GM19239 (cell line): ENCODE data around the gene ATP6V1G1.
A peak's percentile ranks its signal among the peaks of the same experiment; 100 is the strongest.

ENCODE experiments used
- DNase-seq: peaks from one replicate; pipeline ENCODE4 v3.0.0; 2011; ENCODE audit warnings: low spot score; ENCODE audit not compliant: insufficient read length
- FAIRE-seq: peaks from 2 replicates; lab custom pipeline; 2011; peaks lifted over from hg19 to GRCh38; lab: Jason Lieb, UNC

ATP6V1G1 gene

GRCh38 chr9:114607671-114608524 is 20.3 kb downstream of the ATP6V1G1 start:
- FAIRE-seq (peak; percentile 37), DNase-seq (no peak)

- FAIRE-seq (no peak), DNase-seq (no peak)
These were observed 20.9 kb downstream of the ATP6V1G1 start for GRCh38 chr9:114608525-114608796.

DNA sequence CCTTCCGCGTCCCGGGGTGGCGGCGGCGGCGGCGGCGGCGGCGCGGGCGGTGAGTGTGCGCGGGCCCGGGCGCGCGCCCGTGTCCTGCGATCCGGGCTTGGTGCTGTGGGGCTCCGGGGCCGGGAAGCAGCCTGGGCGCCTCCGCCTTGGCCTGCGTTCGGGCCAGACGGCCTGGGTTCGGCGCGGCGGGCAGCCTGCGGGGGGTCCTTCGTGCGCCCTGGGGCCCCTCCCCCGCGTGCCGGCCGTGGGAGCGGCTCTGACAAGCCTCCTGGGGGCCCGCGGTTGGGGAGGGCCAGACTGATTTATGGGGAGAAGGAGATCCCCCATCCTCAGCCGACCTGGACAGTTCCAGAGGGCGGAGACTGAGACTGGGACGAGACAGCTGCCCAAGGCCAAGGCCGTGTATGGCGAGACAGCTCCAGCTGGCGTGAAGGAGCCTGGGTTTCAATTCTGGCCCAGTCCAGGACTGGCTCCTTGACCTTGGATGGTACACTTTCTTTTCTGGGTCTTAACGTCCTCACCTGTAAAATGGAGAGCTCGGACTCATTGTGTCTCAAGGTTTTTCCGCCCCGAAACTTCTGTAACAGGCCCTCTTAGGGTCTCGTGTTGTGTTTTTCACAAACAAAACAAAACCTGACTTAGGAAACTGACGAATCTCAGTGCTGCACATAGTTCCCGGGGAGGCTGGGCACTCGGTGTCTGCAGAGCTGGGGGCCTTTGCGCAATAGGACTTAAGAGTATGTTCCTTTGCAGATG is 24.1 kb downstream of the ATP6V1G1 start:
- FAIRE-seq (peak; percentile 75), DNase-seq (peak; percentile 29)

DNA sequence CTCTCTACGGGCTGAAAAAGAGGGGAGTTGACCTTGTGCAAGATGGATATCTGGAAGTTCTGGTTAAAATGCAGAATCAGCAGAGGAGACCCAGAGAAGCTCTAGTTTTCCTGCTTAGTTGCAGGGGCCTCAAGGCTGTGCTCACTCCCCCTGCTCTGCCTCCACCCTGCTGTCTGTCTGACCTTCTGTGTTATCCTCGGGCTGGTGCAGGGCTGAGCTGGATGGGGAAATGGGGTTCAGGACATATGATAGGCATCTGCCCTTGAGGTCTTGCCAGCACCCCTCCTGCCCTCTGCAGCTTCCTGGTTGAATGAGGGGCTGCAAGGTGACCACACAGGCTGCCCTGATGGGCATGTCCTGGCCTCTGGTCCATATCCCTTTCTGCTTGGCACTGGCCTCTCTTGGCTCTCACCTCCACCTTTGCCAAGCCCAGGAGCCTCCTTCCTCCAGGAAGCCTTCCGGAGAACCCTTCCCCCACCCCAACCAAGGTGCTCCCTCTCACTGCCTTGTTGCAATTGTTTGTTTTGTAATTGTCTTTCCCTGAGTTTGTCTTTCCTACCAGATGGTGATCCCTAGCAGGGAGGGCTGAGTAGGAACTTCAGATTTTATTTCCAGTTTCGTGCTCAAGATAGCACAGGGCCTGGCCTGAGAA is 24.8 kb downstream of the ATP6V1G1 start:
- FAIRE-seq (peak; percentile 49), DNase-seq (no peak)

- FAIRE-seq (no peak), DNase-seq (no peak)
These were observed 25.5 kb downstream of the ATP6V1G1 start for GRCh38 chr9:114613087-114613486.

DNA sequence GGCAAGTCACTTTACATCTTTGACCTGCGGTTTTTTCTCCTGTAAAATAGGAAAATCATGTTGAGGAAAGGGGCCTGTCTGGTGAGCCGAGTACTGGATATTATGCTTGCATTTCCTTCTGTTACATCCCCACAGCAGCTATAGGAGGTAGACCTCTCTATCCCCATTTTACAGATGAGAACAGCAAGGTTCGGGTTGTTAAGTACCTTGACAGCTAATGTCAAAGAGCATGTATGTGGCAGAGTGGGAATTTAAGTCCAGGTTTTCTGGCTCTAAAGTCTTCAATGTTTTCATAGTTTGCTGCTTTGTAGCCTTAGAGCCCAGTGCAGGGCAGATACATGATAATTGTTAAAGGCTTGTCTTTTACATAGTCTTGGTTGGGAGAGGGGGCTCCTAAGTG is 26.4 kb downstream of the ATP6V1G1 start:
- FAIRE-seq (no peak), DNase-seq (no peak)

- FAIRE-seq (no peak), DNase-seq (no peak)
These were observed 26.8 kb downstream of the ATP6V1G1 start for GRCh38 chr9:114614373-114614772.

GRCh38 chr9:114616684-114617520 is 29.3 kb downstream of the ATP6V1G1 start:
- FAIRE-seq: peak; percentile 80

GRCh38 chr9:114619191-114619761 is 31.7 kb downstream of the ATP6V1G1 start:
- FAIRE-seq: peak; percentile 89
- DNase-seq: no peak

More at GRCh38 chr9:114616684-114617520, 29.3 kb downstream of the ATP6V1G1 start:
- peak; percentile 26 for DNase-seq

GRCh38 chr9:114621561-114621960 is 34.0 kb downstream of the ATP6V1G1 start:
- no peak for DNase-seq
- no peak for FAIRE-seq

GRCh38 chr9:114621975-114622609 is 34.5 kb downstream of the ATP6V1G1 start:
- no peak for FAIRE-seq
- no peak for DNase-seq

- FAIRE-seq (no peak), DNase-seq (no peak)
These were observed 37.1 kb downstream of the ATP6V1G1 start for GRCh38 chr9:114624677-114625076.

- DNase-seq (no peak), FAIRE-seq (no peak)
These were observed 38.9 kb downstream of the ATP6V1G1 start for GRCh38 chr9:114626415-114627020.

DNA sequence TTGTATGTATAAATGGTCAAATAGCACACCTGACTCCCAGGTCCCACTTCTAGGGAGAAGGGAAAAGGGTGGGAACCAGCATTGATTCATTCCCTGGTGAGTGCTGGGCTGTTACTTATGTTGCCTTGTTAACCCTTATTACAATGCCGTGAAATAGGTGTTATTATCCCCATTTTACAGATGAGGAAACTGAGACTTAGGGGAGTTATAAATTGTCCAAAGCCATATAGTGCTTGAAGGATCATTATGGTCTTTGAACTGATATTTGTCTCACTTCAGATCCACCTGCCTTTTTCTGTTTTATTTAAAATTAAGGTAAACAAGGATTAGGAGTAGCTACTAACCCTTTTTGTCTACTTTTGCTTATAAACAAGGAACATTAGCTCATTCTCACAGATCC is 40.0 kb downstream of the ATP6V1G1 start:
- no peak for FAIRE-seq

DNA sequence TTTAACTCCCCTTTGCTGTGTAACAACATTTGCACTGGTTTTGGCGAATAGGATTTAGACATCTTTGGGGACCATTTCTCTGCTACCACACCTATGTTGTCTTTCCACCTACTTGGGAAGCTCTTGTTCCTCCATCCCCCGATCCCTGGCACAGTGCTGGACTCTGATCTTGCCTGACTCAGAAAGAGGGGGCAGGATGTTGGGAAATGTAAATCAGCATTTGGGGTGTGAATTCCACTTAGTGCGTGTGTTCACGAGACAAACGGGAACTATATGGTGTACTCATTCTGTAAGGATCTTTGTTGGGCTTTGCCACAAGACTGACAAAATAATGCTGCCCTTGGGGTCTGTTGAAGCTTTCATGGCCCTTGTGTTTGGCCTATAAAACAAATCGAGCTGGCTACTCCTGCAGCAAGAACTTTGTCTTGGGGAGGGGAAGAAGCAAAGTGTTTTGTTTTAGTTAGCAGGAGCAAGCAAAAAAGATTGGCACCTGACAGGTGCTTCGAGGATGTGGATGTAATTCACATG is 42.1 kb downstream of the ATP6V1G1 start:
- FAIRE-seq (no peak), DNase-seq (no peak)

More for the DNA sequence above, 40.0 kb downstream of the ATP6V1G1 start:
- no peak for DNase-seq

DNA sequence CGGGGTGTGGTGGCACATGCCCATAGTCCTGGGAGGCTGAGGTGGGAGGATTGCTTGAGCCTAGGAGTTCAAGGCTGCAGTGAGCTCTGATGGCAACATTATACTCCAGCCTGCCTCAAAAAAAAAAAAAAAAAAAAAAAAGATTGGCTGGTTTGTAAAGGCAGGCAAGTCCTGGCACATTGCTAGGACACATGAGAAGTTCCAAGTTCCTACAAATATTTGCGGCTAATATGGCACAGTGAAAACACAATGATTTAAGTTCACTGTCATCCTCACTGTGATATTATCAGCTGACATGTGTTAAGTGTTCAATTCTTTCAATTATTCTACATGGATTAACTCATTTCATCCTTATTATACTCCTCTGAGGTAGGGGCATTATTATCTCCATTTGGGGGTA is 43.6 kb downstream of the ATP6V1G1 start:
- FAIRE-seq: no peak

GRCh38 chr9:114633438-114634089 is 46.0 kb downstream of the ATP6V1G1 start:
- FAIRE-seq: no peak
- no peak for DNase-seq

More for the DNA sequence above, 43.6 kb downstream of the ATP6V1G1 start:
- no peak for DNase-seq

DNA sequence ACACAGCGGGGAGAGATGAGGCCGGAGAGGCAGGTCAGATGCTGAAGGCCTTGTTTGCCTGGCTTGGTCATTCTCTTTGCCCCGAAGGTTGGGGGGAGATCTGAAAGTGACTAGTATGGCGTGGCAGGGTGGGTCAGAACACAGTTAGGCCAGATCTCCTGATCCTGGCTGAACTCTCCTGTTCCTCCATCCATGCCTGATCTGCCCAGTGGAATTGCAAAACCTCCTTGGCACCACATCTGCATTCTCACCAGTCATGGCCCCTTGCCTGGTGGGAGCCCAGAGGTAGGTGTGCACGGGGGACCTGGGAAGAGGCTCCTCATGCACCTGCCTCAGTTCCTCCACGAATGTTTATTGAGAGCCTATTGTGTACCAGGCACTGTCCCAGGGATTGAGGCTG is 46.8 kb downstream of the ATP6V1G1 start:
- DNase-seq: no peak
- FAIRE-seq: no peak
